Neural crest cell (in vitro differentiated cells): ENCODE results near the gene KCNE4. TPM values are rescaled to one million over a fixed set of nuclear protein-coding genes. Genes with fewer than 3 reads are reported as not detected.

Experiments
- DNase-seq: peaks from one replicate; pipeline ENCODE4 v3.0.0; 2021; ENCODE audit warnings: low read depth, mixed read lengths, low spot score
- H3K27ac Mint-ChIP-seq: one replicate; pipeline ENCODE4 v1.8.0; 2021; ENCODE audit warnings: mild to moderate bottlenecking, mixed read lengths; ENCODE audit not compliant: unreplicated experiment
- H3K27me3 Mint-ChIP-seq: 2 replicates; pipeline ENCODE4 v1.8.0; 2021; ENCODE audit warnings: low read depth, mild to moderate bottlenecking, mixed read lengths
- H3K36me3 Mint-ChIP-seq: 2 replicates; pipeline ENCODE4 v1.8.0; 2021; ENCODE audit warnings: low read depth, mild to moderate bottlenecking, mixed read lengths
- H3K4me1 Mint-ChIP-seq: 2 replicates; pipeline ENCODE4 v1.8.0; 2021; ENCODE audit warnings: mixed read lengths
- H3K4me3 Mint-ChIP-seq: one replicate; pipeline ENCODE4 v1.8.0; 2021; ENCODE audit warnings: mild to moderate bottlenecking, mixed read lengths
- H3K9me3 Mint-ChIP-seq: 2 replicates; pipeline ENCODE4 v1.8.0; 2021; ENCODE audit warnings: mixed read lengths
- total RNA-seq: library from RNA; stranded (reverse); gene quantifications from 2 replicates; pipeline ENCODE4 v1.2.1, GENCODE V29; 2021
- TF ChIP-seq, protein P1 (sequence below): fragments of 200-600 bp; sonication (generic); conservative IDR thresholded peaks from 2 replicates; pipeline ENCODE4 v1.5.0; 2021; ENCODE audit warnings: antibody characterized with exemption, mild to moderate bottlenecking

Gene KCNE4
- total RNA-seq, 1 donor from 2014 or later: 0.09 TPM

DNA sequence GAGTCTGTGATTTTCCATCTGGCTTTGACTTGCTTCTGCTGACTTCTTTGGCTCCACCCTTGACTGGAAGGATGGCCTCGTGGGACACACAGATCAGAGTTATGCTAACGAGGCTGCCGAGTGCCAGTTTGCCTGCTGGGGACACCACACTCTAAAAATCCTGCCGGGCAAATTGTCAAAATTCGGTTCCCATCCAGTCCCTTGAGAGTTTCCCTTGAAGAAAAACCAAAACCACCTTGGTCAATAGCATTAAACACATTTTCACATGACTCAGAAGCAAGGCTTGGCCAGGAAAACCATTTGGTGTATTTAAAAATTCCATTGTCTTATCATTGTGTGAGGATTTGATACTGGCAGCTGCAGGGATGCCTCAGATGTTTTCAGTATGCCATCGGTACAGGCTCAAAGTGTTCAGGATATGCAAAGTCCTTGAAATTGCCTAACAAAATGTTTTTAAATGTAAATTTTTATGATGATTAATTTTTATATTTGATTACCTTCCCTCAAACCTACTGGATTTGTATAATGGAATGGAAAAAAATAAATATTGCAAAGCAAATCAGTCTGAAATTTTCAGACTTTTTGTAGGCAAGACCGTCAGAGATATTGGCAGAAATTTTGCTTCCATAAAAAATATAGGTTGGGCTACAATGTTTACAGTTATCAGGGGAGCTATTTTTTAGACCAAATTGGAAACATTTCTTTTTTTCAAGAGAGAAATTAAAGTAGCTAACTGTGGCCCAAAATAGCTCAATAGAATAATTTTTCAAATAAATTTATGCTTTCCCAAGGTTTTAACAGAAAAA lies 41.6 kb downstream of the KCNE4 start:
- Mint-ChIP-seq H3K9me3 (peaks cover 10% of the 10 kb centered on the region), H3K4me1 (peaks cover 21% of the 10 kb centered on the region), H3K27ac (no peak overlapping the region), H3K27me3 (no peaks in the 10 kb centered on the region), H3K4me3 (no peak overlapping the region), H3K36me3 (no peaks in the 10 kb centered on the region)
- no peak for DNase-seq
- TF ChIP-seq, protein P1, sequence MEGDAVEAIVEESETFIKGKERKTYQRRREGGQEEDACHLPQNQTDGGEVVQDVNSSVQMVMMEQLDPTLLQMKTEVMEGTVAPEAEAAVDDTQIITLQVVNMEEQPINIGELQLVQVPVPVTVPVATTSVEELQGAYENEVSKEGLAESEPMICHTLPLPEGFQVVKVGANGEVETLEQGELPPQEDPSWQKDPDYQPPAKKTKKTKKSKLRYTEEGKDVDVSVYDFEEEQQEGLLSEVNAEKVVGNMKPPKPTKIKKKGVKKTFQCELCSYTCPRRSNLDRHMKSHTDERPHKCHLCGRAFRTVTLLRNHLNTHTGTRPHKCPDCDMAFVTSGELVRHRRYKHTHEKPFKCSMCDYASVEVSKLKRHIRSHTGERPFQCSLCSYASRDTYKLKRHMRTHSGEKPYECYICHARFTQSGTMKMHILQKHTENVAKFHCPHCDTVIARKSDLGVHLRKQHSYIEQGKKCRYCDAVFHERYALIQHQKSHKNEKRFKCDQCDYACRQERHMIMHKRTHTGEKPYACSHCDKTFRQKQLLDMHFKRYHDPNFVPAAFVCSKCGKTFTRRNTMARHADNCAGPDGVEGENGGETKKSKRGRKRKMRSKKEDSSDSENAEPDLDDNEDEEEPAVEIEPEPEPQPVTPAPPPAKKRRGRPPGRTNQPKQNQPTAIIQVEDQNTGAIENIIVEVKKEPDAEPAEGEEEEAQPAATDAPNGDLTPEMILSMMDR: no peak

DNA sequence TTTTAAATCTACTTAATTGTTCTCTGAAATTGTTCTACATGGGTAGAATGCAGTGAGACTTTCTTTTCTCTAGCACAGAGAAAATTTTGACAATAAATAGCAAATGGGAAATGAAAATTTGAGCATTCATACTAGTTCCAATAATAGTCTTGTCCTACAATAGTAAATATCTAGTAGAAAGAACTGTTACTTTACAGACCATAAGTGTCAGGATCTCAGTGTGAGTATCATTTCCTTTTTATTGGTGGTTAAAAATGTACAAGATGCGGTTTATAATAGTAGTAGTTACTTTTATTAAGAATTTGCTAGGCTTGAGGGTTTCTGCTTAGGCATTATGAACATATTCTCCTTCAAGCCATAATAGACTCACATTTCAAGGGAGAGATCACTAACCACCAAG lies 43.2 kb downstream of the KCNE4 start:
- Mint-ChIP-seq H3K4me1 (peaks cover 17% of the 10 kb centered on the region), H3K9me3 (peaks cover 7% of the 10 kb centered on the region), H3K4me3 (no peak overlapping the region), H3K27me3 (no peaks in the 10 kb centered on the region), H3K27ac (no peak overlapping the region), H3K36me3 (no peaks in the 10 kb centered on the region)
- no peak for DNase-seq
- TF ChIP-seq, protein P1: no peak

DNA sequence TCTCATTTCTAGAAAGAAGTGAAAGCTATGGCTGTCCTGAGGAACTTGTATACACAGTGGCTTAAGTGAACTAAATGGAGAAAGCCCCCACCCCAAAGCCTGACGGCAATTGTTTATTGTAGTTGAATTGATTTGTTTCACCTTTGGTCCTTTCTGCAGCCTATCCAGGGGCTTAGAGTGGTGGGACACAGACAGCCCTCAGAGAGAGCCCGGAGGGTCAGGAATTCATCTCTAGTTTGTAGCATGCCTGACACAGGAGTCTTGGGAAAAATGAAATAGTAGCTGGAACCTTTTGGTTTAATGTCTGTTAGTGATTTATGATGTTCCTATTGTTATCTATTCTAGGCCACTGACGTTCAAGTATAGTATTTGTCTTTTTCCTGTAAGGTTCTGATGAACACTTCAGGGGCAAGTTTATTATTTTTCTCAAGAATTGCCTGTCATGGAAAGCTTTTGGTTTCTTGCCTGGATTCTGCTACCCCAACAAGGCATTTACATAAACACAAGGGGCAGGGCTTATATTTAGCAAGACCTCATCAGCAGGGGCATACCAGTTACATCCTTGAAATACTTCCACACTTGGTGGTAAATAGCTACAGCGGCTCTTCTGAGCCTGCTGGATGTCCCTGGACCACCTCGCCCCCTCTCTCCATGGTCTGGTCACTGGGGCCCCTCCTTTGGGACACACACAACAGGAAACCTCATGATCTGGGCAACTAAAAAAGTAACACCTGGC lies 44.4 kb downstream of the KCNE4 start:
- H3K4me1 Mint-ChIP-seq: peaks cover 9% of the 10 kb centered on the region
- TF ChIP-seq, protein P1: no peak

DNA sequence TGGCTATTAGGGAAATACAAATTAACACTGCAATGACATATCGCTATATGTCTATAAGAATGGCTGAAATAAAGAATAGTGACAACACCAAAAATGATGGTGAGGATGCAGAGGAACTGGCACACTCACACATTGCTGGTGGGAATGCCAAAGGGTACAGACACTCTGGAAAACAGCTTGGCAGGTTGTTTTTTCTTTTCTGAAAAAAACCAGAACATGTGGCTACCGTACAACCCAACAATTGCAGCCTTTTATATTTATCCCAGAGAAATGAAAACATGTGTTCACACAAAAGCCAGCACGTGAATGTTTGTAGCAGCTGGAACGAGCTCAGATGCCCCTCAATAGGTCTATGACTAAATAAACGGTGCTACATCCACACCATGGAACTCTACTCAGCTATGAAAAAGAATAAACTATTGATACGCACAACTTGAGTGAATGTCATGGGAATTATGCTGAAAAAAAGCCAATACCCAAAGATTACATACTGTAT lies 45.9 kb downstream of the KCNE4 start:
- Mint-ChIP-seq H3K36me3 (no peaks in the 10 kb centered on the region), H3K27me3 (no peaks in the 10 kb centered on the region), H3K4me1 (no peaks in the 10 kb centered on the region), H3K4me3 (no peak overlapping the region), H3K9me3 (no peaks in the 10 kb centered on the region), H3K27ac (no peak overlapping the region)
- no peak for DNase-seq
- TF ChIP-seq, protein P1: no peak

More for the DNA sequence above, 44.4 kb downstream of the KCNE4 start:
- H3K4me3 Mint-ChIP-seq: no peak overlapping the region
- no peak overlapping the region for H3K27ac Mint-ChIP-seq
- no peak for DNase-seq
- H3K36me3 Mint-ChIP-seq: no peaks in the 10 kb centered on the region
- peaks cover 4% of the 10 kb centered on the region for H3K9me3 Mint-ChIP-seq
- H3K27me3 Mint-ChIP-seq: no peaks in the 10 kb centered on the region

DNA sequence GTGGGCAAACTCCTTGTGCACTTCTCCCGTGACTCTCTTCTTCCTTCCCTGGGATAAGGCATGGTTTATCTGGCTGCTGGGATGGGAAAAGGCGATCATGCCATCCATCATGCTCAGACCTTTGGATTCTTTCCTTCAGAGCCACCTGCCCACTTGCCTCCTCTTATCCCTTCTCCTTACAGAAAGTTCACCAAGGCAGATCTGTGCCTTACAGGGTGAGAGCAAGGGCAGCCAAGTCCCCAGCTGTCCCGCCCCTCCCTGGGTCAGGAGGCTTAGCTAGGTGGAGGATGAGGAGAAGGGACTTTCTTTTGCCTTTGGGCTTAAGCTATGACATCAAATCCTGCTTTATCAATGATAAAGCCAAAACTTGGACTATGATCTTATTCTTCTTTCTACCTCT lies 47.6 kb downstream of the KCNE4 start:
- Mint-ChIP-seq H3K9me3 (no peaks in the 10 kb centered on the region), H3K4me3 (no peak overlapping the region), H3K36me3 (no peaks in the 10 kb centered on the region), H3K4me1 (no peaks in the 10 kb centered on the region), H3K27me3 (no peaks in the 10 kb centered on the region), H3K27ac (no peak overlapping the region)
- DNase-seq: no peak
- TF ChIP-seq, protein P1: no peak
